GM23248 (cell line): ENCODE results near the gene CCR5. TPM values are rescaled to one million over a fixed set of nuclear protein-coding genes. Genes with fewer than 3 reads are reported as not detected.

Experiments used
- DNase-seq: peaks from one replicate; pipeline ENCODE4 v3.0.0-alpha.2; 2015
- H2AFZ ChIP-seq: fragments of 200-600 bp; sonication (generic); 2 replicates; pipeline ENCODE4 v1.6.1; 2016; ENCODE audit warnings: antibody characterized with exemption
- H3F3A ChIP-seq: fragments of 200-600 bp; sonication (generic); 2 replicates; pipeline ENCODE4 v1.6.1; 2016; ENCODE audit warnings: mild to moderate bottlenecking, antibody characterized with exemption, mixed run types; ENCODE audit not compliant: insufficient read depth
- H3K27ac ChIP-seq: fragments of 200-600 bp; sonication (generic); 2 replicates; pipeline ENCODE4 v1.5.1; 2016; ENCODE audit warnings: mild to moderate bottlenecking
- H3K27me3 ChIP-seq: fragments of 200-600 bp; sonication (generic); replicated peaks from 2 replicates; pipeline ENCODE4 v1.6.1; 2016; ENCODE audit warnings: mild to moderate bottlenecking; ENCODE audit not compliant: insufficient read depth
- H3K36me3 ChIP-seq: fragments of 200-600 bp; sonication (generic); 2 replicates; pipeline ENCODE4 v1.6.1; 2016; ENCODE audit warnings: low read depth, mild to moderate bottlenecking
- H3K4me1 ChIP-seq: fragments of 200-600 bp; sonication (generic); 2 replicates; pipeline ENCODE4 v1.6.1; 2016; ENCODE audit warnings: mild to moderate bottlenecking; ENCODE audit not compliant: insufficient read depth
- H3K4me2 ChIP-seq: fragments of 200-600 bp; sonication (generic); one replicate; pipeline ENCODE4 v1.6.1; 2016; ENCODE audit warnings: mild to moderate bottlenecking; ENCODE audit not compliant: unreplicated experiment
- H3K4me3 ChIP-seq: fragments of 200-600 bp; sonication (generic); 2 replicates; pipeline ENCODE4 v1.5.1; 2016; ENCODE audit warnings: mild to moderate bottlenecking
- H3K79me2 ChIP-seq: fragments of 200-600 bp; sonication (generic); 2 replicates; pipeline ENCODE4 v1.6.1; 2016; ENCODE audit warnings: mild to moderate bottlenecking; ENCODE audit not compliant: insufficient read depth
- H3K9ac ChIP-seq: fragments of 200-600 bp; sonication (generic); 2 replicates; pipeline ENCODE4 v1.6.1; 2016; ENCODE audit warnings: mild to moderate bottlenecking
- H3K9me2 ChIP-seq: fragments of 200-600 bp; sonication (generic); 2 replicates; pipeline ENCODE4 v1.6.1; 2016; ENCODE audit warnings: mixed run types, mild to moderate bottlenecking, moderate library complexity; ENCODE audit not compliant: insufficient read depth
- H3K9me3 ChIP-seq: fragments of 200-600 bp; sonication (generic); one replicate; pipeline ENCODE4 v1.6.1; 2017; ENCODE audit warnings: low read depth
- H4K20me1 ChIP-seq: fragments of 200-600 bp; sonication (generic); 2 replicates; pipeline ENCODE4 v1.6.0; 2016; ENCODE audit not compliant: insufficient read depth
- EZH2 ChIP-seq: fragments of 200-600 bp; sonication (generic); IDR thresholded peaks from 2 replicates; pipeline ENCODE4 v1.6.1; 2018; ENCODE audit warnings: antibody characterized with exemption, mild to moderate bottlenecking; ENCODE audit not compliant: insufficient read depth, poor library complexity, severe bottlenecking
- EZH2phosphoT487 ChIP-seq: fragments of 200-600 bp; sonication (generic); IDR thresholded peaks from 2 replicates; pipeline ENCODE4 v1.6.1; 2018; ENCODE audit warnings: antibody characterized with exemption, moderate library complexity, mild to moderate bottlenecking, low read depth; ENCODE audit not compliant: insufficient read depth
- WGBS, 2 experiments: methylation state at CpG; one replicate each; pipeline ENCODE4 v1.1.6; 2015 to 2017; ENCODE audit warnings: low lambda C conversion rate in 2 of 2, low coverage in 1 of 2; ENCODE audit errors: missing lambda C conversion rate in 2 of 2; 5-methylcytosine and 5-hydroxymethylcytosine counted together
- in situ Hi-C: fragments of 300-500 bp; cut with MboI; formaldehyde crosslinking; loops from 2 replicates; pipeline ENCODE4 v1.15.0; 2020
- polyA plus RNA-seq: library from polyadenylated mRNA; unstranded; fragments of >200 nt; fragmentation: Nextera tagmentation; extraction: Ambion mirVana; gene quantifications from 2 replicates; pipeline ENCODE4 v1.2.1, GENCODE V29; 2016
- total RNA-seq: library from RNA; depleted of rRNA; stranded (reverse); fragments of >200 nt; shearing (Covaris generic); gene quantifications from 2 replicates; pipeline ENCODE4 v1.2.3, GENCODE V29; 2014

The CCR5 gene
- total and polyA plus RNA-seq, 2 experiments from 2014 or later, result not detected

- TF ChIP-seq EZH2, result no peak
- no peak for TF ChIP-seq EZH2phosphoT487
- 16 to 19% methylated on average over 4 of the region's 4 CpGs for WGBS, 2 experiments
These were observed 35.8 kb upstream of the CCR5 start for GRCh38 chr3:46334741-46335478.

GRCh38 chr3:46335541-46335940, 35.2 kb upstream of the CCR5 start:
- 53 to 57% methylated on average over 3 of the region's 3 CpGs for WGBS, 2 experiments
- no peak for TF ChIP-seq EZH2phosphoT487
- TF ChIP-seq EZH2, result no peak
- no peaks in the 10 kb centered on the region for H3F3A ChIP-seq
- no peaks in the 10 kb centered on the region for H3K79me2 ChIP-seq
- no peak for DNase-seq
- no peaks in the 10 kb centered on the region for H3K9me3 ChIP-seq
- H3K9me2 ChIP-seq, result no peaks in the 10 kb centered on the region
- H3K27me3 ChIP-seq, result peaks cover 33% of the 10 kb centered on the region; the same call in 1 of the 2 replicates
- H3K4me2 ChIP-seq, result no peak overlapping the region
- no peak overlapping the region for H2AFZ ChIP-seq
- no peaks in the 10 kb centered on the region for H4K20me1 ChIP-seq
- H3K9ac ChIP-seq, result no peak overlapping the region
- no peak overlapping the region for H3K27ac ChIP-seq
- in situ Hi-C loops, result no loop called here
- no peaks in the 10 kb centered on the region for H3K4me1 ChIP-seq
- H3K4me3 ChIP-seq, result no peak overlapping the region
- no peaks in the 10 kb centered on the region for H3K36me3 ChIP-seq

More at GRCh38 chr3:46334741-46335478, 35.8 kb upstream of the CCR5 start:
- H3F3A ChIP-seq, result no peaks in the 10 kb centered on the region
- H3K27ac ChIP-seq, result no peak overlapping the region
- no peaks in the 10 kb centered on the region for H3K36me3 ChIP-seq
- DNase-seq, result peak; percentile 35
- no peaks in the 10 kb centered on the region for H3K79me2 ChIP-seq
- no peaks in the 10 kb centered on the region for H3K4me1 ChIP-seq
- no peak overlapping the region for H2AFZ ChIP-seq
- no peaks in the 10 kb centered on the region for H3K9me2 ChIP-seq
- in situ Hi-C loops, result no loop called here
- H3K9ac ChIP-seq, result no peak overlapping the region
- no peaks in the 10 kb centered on the region for H3K9me3 ChIP-seq
- no peak overlapping the region for H3K4me2 ChIP-seq
- H3K27me3 ChIP-seq, result peaks cover 33% of the 10 kb centered on the region; the same call in 1 of the 2 replicates
- no peaks in the 10 kb centered on the region for H4K20me1 ChIP-seq
- H3K4me3 ChIP-seq, result no peak overlapping the region

- H3F3A ChIP-seq, result no peaks in the 10 kb centered on the region
- no peak overlapping the region for H3K27ac ChIP-seq
- in situ Hi-C loops, result no loop called here
- no peaks in the 10 kb centered on the region for H3K79me2 ChIP-seq
- no peak overlapping the region for H2AFZ ChIP-seq
- DNase-seq, result no peak
- no peak overlapping the region for H3K4me3 ChIP-seq
- H3K9me2 ChIP-seq, result no peaks in the 10 kb centered on the region
- no peaks in the 10 kb centered on the region for H3K36me3 ChIP-seq
- no peak for TF ChIP-seq EZH2phosphoT487
- TF ChIP-seq EZH2, result no peak
- H3K27me3 ChIP-seq, result peaks cover 27% of the 10 kb centered on the region; the same call in 1 of the 2 replicates
- no peak overlapping the region for H3K4me2 ChIP-seq
- no peak overlapping the region for H3K9ac ChIP-seq
- H3K4me1 ChIP-seq, result no peaks in the 10 kb centered on the region
- no peaks in the 10 kb centered on the region for H4K20me1 ChIP-seq
- no peaks in the 10 kb centered on the region for H3K9me3 ChIP-seq
These were observed 32.8 kb upstream of the CCR5 start for GRCh38 chr3:46337911-46338310.

GRCh38 chr3:46338840-46339239, 31.9 kb upstream of the CCR5 start:
- no peaks in the 10 kb centered on the region for H3K36me3 ChIP-seq
- no peak for DNase-seq
- peaks cover 21% of the 10 kb centered on the region; the same call in 1 of the 2 replicates for H3K27me3 ChIP-seq
- no peaks in the 10 kb centered on the region for H3F3A ChIP-seq
- TF ChIP-seq EZH2 (no peak), EZH2phosphoT487 (no peak)
- no peaks in the 10 kb centered on the region for H3K79me2 ChIP-seq
- H4K20me1 ChIP-seq, result no peaks in the 10 kb centered on the region
- H3K9ac ChIP-seq, result no peak overlapping the region
- in situ Hi-C loops, result no loop called here
- H2AFZ ChIP-seq, result no peak overlapping the region
- no peaks in the 10 kb centered on the region for H3K4me1 ChIP-seq
- H3K4me2 ChIP-seq, result no peak overlapping the region
- no peak overlapping the region for H3K27ac ChIP-seq
- no peaks in the 10 kb centered on the region for H3K9me3 ChIP-seq
- no peaks in the 10 kb centered on the region for H3K9me2 ChIP-seq
- WGBS, 2 experiments, result 41 to 56% methylated on average over 1 of the region's 1 CpG
- H3K4me3 ChIP-seq, result no peak overlapping the region

- in situ Hi-C loops, result no loop called here
- no peak overlapping the region for H2AFZ ChIP-seq
- no peaks in the 10 kb centered on the region for H3K9me2 ChIP-seq
- H3K4me2 ChIP-seq, result no peak overlapping the region
- no peaks in the 10 kb centered on the region for H3K79me2 ChIP-seq
- WGBS, 2 experiments, result 21 to 23% methylated on average over 4 of the region's 4 CpGs
- H3K27me3 ChIP-seq, result peaks cover 8% of the 10 kb centered on the region; the same call in 1 of the 2 replicates
- no peak for DNase-seq
- no peaks in the 10 kb centered on the region for H3F3A ChIP-seq
- TF ChIP-seq EZH2phosphoT487, result no peak
- TF ChIP-seq EZH2, result no peak
- H3K4me1 ChIP-seq, result no peaks in the 10 kb centered on the region
- no peak overlapping the region for H3K4me3 ChIP-seq
- H3K36me3 ChIP-seq, result no peaks in the 10 kb centered on the region
- H4K20me1 ChIP-seq, result no peaks in the 10 kb centered on the region
- no peaks in the 10 kb centered on the region for H3K9me3 ChIP-seq
- H3K9ac ChIP-seq, result no peak overlapping the region
- H3K27ac ChIP-seq, result no peak overlapping the region
These were observed 26.3 kb upstream of the CCR5 start for GRCh38 chr3:46344476-46344875.
